HG02943 (cell line): ENCODE results near the gene ATP2C2.
"Not testable (repeated sequence)": the region's sequence is repeated elsewhere in the genome, so short reads cannot be mapped to it uniquely, and the experiment has no call there.

Experiments used
- ATAC-seq: cut with Tn5 transposase; IDR thresholded peaks from one replicate; pipeline ENCODE4 v1.9.1; 2021; ENCODE audit warnings: mild to moderate bottlenecking, low read depth, moderate library complexity; ENCODE audit not compliant: unreplicated experiment

Gene ATP2C2

DNA sequence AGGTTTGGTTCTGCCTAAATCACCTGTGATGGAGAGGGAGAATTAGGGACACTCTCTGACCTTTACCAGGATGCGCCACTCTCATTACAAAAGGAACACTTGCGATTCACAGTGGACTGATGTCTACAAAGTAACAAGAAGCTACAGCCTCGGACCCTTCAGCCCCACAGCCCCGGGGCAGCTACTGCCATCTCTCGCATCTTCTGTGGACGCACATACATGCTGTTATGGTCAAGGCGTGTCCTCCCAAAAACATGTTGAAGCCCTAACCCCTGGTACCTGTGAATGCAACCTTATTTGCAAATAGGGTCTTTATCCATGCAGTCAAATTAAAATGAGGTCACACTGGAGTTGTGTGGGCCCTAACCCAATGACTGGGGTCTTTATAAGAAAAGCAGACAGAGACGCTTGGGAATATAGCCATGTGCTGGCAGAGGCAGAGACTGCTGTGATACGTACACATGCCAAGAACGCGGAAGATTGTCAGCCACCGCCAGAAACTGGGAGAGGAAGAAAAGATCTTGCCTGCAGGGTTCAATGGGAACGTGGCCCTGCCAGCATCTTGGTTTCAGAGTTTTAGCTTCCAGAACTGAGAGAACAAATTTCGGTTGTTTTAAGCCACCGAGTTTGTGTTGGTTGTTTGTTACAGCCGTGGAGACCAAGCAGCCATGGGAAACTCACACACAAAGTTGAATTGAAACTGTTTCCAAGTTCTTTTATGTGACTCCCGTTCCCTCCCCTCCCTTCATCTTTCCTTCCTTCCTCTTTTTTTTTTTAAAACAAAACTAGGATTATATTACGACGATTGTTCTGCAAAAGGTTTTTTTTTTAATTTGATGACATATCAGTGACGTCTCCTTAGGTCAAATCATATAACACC is 23.1 kb downstream of the ATP2C2 start:
- ATAC-seq: no peak

DNA sequence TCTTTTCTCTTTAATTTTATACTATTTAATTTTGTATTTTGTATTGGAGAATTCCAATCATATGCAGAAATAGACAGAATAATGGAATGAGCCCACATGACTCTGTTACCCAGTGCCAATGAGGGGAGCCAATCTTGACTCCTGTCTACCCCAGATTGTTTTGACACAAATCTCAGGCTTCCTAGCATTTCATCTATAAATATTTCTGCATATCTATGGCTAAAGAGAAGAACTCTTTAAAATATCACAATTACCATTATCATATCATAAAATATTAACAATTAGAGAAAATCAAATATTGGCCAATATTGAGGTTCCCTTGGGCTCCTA is 23.7 kb downstream of the ATP2C2 start:
- no peak for ATAC-seq

DNA sequence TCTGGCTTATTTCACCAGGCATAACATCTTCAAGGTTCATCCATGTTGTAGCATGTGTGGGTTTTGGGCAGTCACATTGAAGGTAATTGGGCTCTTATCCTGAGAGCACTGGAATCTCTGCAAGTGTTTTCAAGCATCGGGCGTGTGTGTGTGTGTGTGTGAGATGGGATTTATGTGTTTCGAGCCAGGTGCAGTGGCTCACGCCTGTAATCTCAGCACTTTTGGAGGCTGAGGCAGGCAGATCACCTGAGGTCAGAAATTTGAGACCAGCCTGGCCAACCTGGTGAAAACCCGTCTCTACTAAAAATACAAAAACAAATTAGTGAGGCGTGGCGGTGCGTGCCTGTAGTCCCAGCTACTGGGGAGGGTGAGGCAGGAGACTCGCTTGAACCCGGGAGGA is 27.7 kb downstream of the ATP2C2 start:
- ATAC-seq: not testable (repeated sequence)

DNA sequence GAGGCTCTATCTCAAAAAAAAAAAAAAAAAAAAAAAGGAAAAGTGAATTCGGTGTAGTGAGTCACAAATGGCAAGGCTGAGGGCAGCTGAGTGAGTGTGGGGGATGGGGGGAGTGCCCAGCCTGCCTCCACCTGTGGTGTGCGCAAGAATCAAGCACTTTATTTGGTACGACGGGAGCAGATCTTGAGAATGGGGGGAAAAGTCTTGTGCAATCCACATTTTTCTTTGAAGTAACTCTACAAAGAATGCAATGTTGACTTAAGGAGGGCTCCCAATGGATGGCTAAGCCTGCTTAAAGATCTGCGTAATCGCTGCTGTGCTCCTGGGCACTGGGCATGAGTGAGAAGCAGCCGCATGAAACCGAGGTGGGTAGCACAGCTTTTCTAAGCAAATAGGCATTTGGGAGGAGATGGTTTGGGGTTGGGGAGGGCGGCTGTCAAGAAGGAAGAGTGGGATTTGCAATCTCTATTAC is 28.2 kb downstream of the ATP2C2 start:
- no peak for ATAC-seq

DNA sequence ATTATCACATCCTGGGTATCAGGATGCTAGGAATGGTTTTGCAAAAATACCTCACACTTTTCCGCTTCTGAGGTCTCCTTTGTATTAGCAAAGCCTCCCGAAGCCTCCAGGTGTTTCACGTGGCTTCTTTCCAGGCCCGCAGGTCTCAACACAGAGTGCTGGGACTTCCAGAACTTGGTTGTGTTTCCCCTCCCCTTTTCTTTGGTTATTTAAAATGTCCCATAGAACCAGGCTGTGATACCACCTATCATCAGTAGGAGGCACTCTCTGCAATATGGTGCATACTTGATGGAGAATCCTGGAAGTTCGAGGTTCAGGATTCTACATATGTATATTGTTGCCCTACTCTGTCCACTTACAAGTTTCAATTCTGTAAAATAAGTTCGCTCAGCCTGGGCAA is 28.8 kb downstream of the ATP2C2 start:
- ATAC-seq: no peak

DNA sequence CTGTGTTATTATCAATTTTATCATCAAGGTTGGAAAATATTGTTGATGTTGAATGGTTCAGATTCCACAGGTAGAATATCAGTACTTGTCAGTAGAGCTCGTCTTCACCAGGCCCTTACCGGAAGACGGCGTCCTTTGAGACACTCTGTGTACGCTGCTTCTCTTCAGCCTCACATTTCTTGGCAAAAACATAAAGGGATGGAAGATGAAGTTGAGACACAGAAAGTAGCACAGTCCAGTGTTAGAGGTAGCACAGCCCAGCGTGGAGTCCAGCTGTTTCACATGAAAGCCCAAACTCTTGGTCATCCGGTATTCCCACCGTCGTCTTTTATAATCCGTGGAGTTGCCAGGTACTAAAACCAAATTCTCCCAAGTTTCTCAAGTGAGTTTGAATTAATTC is 30.4 kb downstream of the ATP2C2 start:
- no peak for ATAC-seq

DNA sequence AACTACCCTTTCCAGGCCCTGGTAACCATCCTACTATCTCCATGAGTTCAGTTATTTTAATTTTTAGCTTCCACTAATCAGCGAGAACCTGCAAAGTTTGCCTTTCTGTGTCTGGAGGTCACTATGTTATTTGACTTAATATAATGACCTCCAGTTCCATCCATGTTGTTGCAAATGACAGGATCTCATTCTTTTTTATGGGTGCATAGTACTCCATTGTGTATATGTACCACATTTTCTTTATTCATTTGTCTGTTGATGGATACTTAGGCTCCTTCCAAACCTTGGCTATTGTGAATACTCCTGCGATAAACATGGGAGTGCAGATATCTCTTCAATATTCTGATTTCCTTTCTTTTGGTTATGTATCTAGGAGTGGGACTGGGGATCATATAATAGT is 31.6 kb downstream of the ATP2C2 start:
- not testable (repeated sequence) for ATAC-seq

DNA sequence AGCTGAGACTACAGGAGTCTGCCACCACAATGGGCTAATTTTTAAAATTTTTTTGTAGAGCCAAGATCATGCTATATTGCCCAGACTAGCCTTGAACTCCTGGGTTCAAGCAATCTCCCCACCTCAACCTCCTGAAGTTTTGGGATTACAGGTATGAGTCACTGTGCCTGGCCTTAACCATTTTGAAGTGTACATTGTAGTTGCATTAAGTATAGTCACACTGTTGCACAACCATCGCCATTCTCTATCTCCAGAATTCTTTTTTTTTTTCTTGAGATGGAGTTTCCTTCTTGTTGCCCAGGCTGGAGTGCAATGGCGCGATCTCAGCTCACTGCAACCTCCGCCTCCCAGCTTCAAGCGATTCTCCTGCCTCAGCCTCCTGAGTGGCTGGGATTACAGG is 35.1 kb downstream of the ATP2C2 start:
- not testable (repeated sequence) for ATAC-seq

DNA sequence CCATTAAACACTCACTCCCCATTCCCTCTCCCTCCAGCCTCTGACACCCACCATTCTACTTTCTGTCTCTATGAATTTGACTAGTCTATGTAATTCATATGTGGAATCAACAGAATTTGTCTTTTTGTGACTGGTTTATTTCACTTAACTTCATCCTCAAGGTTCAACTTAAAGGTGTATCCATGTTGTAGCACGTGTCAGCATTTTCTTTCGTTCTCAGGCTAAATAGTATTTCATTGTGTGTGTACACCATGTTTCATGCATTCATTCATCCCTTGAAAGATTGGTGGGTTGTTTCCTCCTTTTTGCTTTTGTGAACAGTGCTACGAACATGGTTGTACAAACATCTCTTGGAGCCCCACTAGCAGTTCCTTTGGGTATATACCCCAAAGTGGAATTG is 36.0 kb downstream of the ATP2C2 start:
- no peak for ATAC-seq

DNA sequence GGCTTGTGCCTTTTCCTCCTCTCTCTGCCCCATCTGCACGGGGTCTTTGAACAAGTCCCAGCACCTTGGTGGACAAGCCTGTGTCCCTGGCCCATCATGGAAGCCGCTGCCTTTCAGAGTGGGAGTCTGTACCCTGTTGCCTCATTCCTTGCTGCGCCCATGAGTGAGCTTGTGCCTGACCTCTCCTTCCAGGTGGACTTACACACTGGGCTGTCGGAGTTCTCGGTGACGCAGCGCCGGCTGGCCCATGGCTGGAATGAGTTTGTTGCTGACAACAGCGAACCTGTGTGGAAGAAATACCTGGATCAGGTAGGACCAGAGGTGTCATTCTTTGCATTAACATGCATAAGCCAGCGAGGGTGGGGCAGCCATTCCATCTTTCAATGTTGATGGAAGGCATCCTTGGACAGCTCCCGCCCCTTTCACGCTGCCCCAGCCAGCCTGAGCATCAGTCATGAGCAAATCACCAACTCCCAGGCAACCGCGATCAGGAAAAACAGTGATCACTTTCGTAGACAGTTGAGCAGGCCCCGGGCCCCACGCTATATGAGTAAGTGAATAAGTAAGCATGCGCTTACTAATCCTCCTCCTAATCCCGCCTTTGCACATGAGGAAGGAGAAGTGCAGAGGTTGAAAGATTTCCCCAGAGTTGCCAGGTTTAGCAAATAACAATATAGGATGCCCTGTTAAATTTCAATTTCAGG is 36.8 kb downstream of the ATP2C2 start:
- ATAC-seq: no peak

DNA sequence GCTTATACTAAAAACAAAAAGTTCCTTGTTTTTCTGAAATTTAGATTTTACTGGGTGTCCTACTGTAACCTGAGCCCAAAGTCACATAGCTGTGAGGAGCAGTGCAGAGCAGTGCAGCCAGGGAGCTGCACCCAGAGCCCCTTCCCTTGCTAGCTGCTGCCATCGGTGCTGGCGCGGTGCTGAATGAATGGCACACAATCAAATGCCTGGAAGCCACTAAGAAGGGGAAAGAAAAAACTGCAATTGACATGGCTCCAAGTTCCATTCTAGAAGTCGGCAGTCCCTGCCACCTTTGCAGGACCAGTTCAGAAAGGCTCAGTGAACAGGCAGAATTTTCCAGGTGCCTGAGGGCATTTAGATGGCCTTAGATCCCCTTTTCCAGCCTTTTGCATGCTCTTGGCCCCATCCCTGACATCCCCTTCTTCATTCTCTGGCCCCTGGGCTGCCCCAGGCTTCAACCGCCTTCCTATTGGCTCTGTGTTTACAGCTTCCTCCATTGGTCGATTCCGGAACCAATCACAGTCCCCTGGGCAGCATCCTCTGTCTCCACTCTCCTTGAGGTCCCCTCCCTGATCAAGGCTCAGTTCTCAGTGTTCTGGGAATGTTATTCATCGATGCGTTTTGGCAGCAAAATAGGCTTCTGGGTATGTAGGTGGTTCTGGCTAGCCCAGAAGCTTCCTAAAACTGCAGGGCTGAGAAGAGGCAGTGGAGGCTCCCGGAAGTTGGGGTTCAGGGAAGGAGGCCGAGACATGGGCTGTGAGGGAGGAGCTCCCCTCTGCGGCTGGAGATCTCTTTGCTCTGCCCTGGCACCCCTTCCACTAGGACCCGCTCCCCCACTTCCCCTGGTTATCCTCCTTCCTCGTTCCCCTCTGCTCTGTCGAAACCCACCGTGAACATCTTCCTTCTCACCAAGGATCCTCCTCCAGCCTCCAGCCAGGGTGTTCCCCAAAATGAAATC is 37.9 kb downstream of the ATP2C2 start:
- ATAC-seq: no peak

DNA sequence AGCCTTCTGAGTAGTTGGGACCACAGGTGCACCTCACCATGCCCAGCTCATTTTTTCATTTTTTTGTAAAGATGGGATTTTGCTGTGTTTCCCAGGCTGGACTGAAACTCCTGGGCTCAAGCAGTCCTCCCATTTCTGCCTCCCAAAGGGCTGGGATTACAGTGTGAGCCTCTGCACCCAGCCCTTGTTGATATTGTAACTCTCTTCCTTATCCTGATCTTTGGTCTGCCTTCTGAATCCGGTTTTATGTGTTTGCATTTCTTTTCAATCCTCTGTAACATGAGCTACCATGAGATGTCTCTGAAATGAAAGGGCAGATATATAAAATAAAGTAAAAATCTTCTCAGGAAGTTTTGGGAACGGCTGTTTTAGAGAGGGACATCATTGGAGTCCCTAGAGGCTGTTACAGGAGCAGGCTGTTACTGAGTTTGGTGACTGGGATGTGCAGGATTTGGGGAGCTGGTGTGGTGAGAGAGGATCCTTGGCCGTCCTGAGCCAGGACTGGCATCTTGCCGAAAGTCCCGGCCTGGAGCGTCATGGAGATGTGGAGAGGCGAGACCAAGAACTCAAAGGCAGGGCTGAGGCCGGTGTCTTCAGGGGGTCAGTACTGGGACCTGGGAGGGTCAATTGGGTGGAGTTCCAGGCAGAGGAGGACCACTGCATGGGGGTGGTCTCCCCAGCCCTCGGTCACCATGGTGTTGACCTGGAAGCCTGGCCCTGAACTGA is 39.4 kb downstream of the ATP2C2 start:
- no peak for ATAC-seq

DNA sequence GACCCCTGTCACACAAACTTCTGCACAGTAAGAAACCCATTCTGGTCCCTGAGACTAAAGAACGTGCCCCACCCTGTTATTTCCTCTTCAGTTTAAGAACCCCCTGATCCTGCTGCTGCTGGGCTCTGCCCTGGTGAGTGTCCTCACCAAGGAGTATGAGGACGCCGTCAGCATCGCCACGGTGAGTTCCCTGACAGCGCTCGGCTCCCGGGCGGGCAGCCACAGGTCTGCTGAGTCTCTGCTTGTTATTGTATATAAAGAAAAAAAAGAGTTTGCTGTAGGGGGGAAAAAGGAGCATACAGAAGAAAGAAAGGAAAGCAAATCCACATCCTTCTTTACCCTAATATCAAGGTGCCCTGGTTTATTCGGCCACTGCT is 40.0 kb downstream of the ATP2C2 start:
- ATAC-seq: no peak

DNA sequence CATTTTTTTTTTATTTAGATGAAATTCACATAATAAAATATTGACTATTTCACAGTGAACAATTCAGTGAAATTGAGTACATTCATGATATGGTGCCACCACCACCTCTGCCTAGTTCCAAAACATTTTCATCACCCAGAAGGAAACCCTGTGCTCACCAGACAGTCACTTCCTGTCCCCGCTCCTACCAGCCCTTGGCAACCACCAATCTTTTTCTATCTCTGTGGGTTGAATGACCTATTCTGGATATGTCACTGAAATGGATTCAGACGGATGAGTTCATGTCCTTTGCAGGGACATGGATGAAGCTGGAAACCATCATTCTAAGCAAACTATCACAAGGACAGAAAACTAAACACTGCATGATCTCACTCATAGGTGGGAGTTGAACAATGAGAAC is 40.5 kb downstream of the ATP2C2 start:
- no peak for ATAC-seq

DNA sequence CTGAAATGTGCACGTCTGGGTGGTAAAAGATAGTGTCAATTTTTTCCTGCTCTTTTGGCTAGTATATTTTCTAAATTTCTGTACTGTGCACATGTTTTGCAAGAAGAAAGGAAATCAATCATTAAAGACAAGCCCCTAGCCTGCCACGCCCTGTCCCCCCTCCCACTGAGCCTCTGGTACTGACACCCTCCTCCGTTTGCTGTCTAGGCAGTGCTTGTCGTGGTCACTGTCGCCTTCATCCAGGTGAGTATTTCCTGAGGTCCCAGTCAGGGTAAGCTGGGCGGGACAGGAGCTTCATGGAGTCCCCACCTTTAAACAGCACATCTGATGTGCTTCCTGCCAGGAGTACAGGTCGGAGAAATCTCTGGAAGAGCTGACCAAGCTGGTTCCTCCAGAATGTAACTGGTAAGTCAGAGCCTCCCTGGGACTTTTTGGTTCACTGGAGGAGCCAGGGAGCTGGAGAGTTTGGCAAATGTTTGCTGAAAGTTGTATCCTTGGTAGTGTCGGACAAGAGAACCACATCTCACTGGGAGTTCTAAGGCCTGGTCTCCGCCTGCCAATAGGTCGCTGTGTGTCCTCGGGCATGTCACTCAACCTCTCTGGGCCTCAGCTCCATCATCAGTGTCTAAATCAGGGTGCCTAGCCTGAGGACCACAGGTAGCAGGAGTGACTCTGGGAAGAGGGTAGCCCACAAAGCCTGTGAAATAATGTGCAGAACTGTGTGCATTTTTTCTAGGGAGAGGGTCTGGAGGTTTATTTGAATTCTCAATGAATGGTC is 42.2 kb downstream of the ATP2C2 start:
- ATAC-seq: no peak

DNA sequence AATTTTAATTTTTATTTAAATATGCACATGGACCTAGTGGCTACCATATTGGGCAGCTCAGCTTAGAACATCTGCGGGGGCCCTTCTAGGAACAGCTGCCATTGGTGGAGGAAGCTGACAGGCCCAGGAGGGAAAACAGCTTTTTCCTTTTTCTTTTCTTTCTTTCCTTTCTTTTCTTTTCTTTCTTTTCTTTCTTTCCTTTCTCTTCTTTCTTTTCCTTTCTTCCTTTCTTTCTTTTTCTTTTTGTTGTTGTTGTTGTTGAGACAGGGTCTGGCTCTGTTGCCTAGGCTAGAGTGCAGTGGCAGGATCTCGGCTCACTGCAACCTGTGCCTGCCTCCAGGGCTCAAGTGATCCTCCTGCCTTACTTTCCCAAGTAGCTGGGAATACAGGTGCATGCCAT is 43.4 kb downstream of the ATP2C2 start:
- ATAC-seq: no peak

DNA sequence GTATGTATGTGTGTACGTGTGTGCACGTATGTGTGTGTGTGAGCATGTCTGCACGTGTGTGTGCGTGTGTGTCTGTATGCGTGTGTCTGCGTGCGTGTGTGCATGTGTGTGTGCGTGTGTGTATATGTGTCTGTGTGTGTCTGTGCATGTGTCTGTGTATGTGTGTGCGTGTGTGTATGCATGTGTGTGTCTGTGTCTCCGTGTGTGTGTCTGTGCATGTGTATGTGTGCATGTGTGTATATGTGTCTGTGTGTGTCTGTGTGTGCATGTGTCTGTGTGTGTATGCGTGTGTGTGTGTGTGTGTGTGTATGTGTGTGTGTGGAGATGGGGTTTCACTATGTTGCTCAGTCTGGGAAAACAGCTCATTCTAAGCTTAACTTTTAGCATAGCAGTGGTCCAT is 43.9 kb downstream of the ATP2C2 start:
- no peak for ATAC-seq

DNA sequence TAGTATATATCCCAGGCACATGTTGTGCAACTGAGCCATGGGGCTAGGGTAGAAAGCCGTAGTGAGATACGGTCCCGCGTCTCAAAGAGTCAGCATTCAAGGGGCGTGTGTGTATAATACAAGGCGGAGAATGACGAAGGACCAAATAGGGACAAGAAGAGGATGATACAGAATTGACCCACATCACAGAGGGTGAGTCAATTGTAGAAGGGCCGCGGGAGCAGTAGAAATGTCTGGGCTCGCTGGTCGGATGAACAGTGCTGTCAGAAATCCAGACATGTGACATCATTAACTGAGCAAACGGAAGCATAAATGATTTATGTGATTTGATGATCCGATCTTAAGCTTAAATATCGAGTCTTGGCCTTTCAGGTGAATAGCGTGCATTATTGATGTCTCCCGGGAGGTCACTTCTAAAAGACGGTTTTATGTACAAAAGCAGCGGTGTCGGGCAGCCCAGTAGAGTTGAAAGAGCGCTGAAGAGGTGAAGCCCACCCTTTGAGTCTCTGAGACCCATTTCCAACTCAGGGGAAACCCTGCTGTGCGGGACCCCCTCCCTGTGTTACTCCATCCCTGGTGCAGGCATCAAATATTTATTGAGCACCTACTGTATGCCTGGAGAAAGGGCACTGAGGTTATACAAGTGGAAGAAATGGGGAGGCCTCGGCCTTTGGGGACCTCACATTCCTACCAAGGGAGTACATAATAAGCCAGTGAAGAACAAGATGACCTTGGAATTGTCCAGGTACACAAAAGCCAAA is 45.1 kb downstream of the ATP2C2 start:
- ATAC-seq: no peak
